ENCODE data around the gene CCDC107. TPM values are rescaled to one million over a fixed set of nuclear protein-coding genes. Genes with fewer than 3 reads are reported as not detected.

CCDC107 gene
- total RNA-seq, 2 donors from 2014 or later, result 12.0 to 21.5 TPM

DNA sequence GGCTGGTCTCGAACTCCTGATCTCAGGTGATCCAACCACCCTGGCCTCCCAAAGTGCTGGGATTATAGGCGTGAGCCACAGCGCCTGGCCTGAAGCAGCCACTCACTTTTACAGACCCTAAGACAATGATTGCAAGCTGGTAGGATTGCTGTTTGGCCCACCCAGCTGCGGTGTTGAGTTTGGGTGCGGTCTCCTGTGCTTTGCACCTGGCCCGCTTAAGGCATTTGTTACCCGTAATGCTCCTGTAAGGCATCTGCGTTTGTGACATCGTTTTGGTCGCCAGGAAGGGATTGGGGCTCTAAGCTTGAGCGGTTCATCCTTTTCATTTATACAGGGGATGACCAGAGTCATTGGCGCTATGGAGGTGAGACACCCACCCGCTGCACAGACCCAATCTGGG is 17.1 kb downstream of the CCDC107 start:
- Mint-ChIP-seq H3K36me3 (no peaks in the 10 kb centered on the region), H3K27ac (no peak overlapping the region), H3K4me1 (ENCODE audit: low read depth in 2 of 2) (peaks cover 11 to 12% of the 10 kb centered on the region in 2 donors), H3K27me3 (peaks cover 8 to 10% of the 10 kb centered on the region in 2 donors), H3K9me3 (no peaks in the 10 kb centered on the region), H3K4me3 (peak overlapping the region; percentile 15)
- DNase-seq (ENCODE audit: low spot score) (no peak), ATAC-seq (no peak)

DNA sequence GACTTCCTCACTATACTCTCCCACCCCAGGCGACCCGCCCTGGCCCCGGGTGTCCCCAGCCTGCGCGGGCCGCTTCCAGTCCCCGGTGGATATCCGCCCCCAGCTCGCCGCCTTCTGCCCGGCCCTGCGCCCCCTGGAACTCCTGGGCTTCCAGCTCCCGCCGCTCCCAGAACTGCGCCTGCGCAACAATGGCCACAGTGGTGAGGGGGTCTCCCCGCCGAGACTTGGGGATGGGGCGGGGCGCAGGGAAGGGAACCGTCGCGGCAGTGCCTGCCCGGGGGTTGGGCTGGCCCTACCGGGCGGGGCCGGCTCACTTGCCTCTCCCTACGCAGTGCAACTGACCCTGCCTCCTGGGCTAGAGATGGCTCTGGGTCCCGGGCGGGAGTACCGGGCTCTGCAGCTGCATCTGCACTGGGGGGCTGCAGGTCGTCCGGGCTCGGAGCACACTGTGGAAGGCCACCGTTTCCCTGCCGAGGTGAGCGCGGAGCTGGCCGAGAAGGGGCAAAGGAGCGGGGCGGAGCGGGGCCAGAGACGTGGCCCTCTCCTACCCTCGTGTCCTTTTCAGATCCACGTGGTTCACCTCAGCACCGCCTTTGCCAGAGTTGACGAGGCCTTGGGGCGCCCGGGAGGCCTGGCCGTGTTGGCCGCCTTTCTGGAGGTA is 17.8 kb downstream of the CCDC107 start:
- DNase-seq (ENCODE audit: low spot score), result peak; percentile 64
- Mint-ChIP-seq H3K27ac (peak overlapping the region in 1 of 2 donors; percentile 50), H3K4me3 (peak overlapping the region; percentile 58), H3K36me3 (no peaks in the 10 kb centered on the region), H3K4me1 (ENCODE audit: low read depth in 2 of 2) (peaks cover 11 to 12% of the 10 kb centered on the region in 2 donors), H3K27me3 (peaks cover 8 to 10% of the 10 kb centered on the region in 2 donors), H3K9me3 (no peaks in the 10 kb centered on the region)
- ATAC-seq, result peak; percentile 57 to 83

DNA sequence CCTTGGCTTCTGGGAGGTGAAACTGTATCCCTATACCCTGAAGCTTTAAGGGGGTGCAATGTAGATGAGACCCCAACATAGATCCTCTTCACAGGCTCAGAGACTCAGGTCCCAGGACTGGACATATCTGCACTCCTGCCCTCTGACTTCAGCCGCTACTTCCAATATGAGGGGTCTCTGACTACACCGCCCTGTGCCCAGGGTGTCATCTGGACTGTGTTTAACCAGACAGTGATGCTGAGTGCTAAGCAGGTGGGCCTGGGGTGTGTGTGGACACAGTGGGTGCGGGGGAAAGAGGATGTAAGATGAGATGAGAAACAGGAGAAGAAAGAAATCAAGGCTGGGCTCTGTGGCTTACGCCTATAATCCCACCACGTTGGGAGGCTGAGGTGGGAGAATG is 21.0 kb downstream of the CCDC107 start:
- H3K4me3 Mint-ChIP-seq, result no peak overlapping the region
- H3K27me3 Mint-ChIP-seq, result peaks cover 7 to 9% of the 10 kb centered on the region in 2 donors
- H3K27ac Mint-ChIP-seq, result no peak overlapping the region
- no peaks in the 10 kb centered on the region for H3K36me3 Mint-ChIP-seq
- peaks cover 14% of the 10 kb centered on the region in 2 donors for H3K4me1 Mint-ChIP-seq (ENCODE audit: low read depth in 2 of 2)
- no peaks in the 10 kb centered on the region for H3K9me3 Mint-ChIP-seq
- ATAC-seq (no peak), DNase-seq (ENCODE audit: low spot score) (no peak)

DNA sequence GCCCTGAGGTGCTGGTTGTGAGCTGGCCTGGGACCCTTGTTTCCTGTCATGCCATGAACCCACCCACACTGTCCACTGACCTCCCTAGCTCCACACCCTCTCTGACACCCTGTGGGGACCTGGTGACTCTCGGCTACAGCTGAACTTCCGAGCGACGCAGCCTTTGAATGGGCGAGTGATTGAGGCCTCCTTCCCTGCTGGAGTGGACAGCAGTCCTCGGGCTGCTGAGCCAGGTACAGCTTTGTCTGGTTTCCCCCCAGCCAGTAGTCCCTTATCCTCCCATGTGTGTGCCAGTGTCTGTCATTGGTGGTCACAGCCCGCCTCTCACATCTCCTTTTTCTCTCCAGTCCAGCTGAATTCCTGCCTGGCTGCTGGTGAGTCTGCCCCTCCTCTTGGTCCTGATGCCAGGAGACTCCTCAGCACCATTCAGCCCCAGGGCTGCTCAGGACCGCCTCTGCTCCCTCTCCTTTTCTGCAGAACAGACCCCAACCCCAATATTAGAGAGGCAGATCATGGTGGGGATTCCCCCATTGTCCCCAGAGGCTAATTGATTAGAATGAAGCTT is 21.8 kb downstream of the CCDC107 start:
- Mint-ChIP-seq H3K36me3 (no peaks in the 10 kb centered on the region), H3K27me3 (peaks cover 0 to 2% of the 10 kb centered on the region in 2 donors), H3K4me1 (ENCODE audit: low read depth in 2 of 2) (peaks cover 7 to 8% of the 10 kb centered on the region in 2 donors), H3K27ac (no peak overlapping the region), H3K9me3 (no peaks in the 10 kb centered on the region), H3K4me3 (no peak overlapping the region)
- DNase-seq (ENCODE audit: low spot score), result no peak
- ATAC-seq, result no peak

DNA sequence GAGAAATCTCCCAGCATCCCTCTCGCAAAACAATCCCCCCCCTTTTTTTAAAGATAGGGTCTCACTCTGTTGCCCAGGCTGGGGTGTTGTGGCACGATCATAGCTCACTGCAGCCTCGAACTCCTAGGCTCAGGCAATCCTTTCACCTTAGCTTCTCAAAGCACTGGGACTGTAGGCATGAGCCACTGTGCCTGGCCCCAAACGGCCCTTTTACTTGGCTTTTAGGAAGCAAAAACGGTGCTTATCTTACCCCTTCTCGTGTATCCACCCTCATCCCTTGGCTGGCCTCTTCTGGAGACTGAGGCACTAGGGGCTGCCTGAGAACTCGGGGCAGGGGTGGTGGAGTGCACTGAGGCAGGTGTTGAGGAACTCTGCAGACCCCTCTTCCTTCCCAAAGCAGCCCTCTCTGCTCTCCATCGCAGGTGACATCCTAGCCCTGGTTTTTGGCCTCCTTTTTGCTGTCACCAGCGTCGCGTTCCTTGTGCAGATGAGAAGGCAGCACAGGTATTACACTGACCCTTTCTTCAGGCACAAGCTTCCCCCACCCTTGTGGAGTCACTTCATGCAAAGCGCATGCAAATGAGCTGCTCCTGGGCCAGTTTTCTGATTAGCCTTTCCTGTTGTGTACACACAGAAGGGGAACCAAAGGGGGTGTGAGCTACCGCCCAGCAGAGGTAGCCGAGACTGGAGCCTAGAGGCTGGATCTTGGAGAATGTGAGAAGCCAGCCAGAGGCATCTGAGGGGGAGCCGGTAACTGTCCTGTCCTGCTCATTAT is 22.4 kb downstream of the CCDC107 start:
- Mint-ChIP-seq H3K27ac (no peak overlapping the region), H3K9me3 (no peaks in the 10 kb centered on the region), H3K27me3 (no peaks in the 10 kb centered on the region), H3K4me1 (ENCODE audit: low read depth in 2 of 2) (peaks cover 7 to 8% of the 10 kb centered on the region in 2 donors), H3K36me3 (no peaks in the 10 kb centered on the region), H3K4me3 (no peak overlapping the region)
- ATAC-seq, result no peak
- no peak for DNase-seq (ENCODE audit: low spot score)

DNA sequence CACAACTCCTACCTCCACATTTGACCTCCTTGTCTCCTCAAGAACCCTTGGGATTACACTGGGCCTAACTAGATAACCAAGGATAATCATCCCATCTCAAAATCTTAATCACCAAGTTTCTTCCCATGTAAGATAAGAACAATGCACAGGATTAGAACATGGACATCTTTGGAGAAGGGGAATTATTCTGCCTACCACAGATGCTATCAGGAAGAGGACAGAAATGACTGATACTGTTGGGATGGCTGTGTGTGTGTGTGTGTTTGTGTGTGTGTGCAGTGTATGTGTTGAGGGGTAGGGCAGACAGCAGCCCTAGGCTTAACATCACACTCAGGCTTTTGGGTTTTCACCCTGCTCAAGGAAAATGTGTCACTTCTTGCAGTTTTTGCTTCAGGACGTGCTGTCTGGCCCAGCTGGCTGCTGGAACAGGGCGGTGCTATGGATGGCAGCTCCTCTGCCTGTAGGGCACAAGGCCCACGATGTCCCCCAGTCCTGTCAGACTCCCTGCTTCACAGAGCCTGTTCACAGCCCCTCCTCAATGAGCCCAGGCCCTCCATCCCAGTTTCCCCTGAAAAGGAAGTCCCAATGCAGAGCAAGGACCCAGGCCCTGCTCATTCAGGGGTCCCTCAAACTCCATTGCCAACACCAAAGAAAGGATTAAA is 23.4 kb downstream of the CCDC107 start:
- Mint-ChIP-seq H3K27ac (no peak overlapping the region), H3K36me3 (no peaks in the 10 kb centered on the region)
- no peak for DNase-seq (ENCODE audit: low spot score)

DNA sequence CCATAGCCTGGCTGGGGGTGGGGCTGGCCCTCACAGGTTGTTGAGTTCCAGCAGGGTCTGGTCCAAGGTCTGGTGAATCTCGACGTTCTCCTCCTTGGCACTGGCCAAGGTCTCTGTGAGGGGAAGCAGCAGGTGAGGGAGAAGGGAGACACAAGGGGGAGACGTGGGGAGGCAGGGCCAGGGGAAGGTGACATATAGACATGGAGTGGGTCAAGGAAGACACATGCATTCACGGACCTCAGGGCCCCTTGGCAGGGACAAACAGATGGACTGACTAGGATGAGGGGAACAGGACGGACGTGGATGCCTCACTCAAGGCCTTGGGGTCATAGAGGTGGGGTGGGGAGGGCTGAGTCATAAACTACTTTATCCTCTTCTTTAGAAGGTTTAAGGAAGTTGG is 24.0 kb downstream of the CCDC107 start:
- no peaks in the 10 kb centered on the region for H3K27me3 Mint-ChIP-seq
- H3K9me3 Mint-ChIP-seq, result no peaks in the 10 kb centered on the region
- no peak overlapping the region for H3K27ac Mint-ChIP-seq
- no peak for ATAC-seq
- peaks cover 2 to 3% of the 10 kb centered on the region in 2 donors for H3K4me1 Mint-ChIP-seq (ENCODE audit: low read depth in 2 of 2)
- no peak for DNase-seq (ENCODE audit: low spot score)
- no peak overlapping the region for H3K4me3 Mint-ChIP-seq
- H3K36me3 Mint-ChIP-seq, result no peaks in the 10 kb centered on the region

More for the DNA sequence above, 23.4 kb downstream of the CCDC107 start:
- peaks cover 3 to 4% of the 10 kb centered on the region in 2 donors for H3K4me1 Mint-ChIP-seq (ENCODE audit: low read depth in 2 of 2)
- H3K27me3 Mint-ChIP-seq, result no peaks in the 10 kb centered on the region
- no peaks in the 10 kb centered on the region for H3K9me3 Mint-ChIP-seq
- H3K4me3 Mint-ChIP-seq, result no peak overlapping the region
- ATAC-seq, result no peak

DNA sequence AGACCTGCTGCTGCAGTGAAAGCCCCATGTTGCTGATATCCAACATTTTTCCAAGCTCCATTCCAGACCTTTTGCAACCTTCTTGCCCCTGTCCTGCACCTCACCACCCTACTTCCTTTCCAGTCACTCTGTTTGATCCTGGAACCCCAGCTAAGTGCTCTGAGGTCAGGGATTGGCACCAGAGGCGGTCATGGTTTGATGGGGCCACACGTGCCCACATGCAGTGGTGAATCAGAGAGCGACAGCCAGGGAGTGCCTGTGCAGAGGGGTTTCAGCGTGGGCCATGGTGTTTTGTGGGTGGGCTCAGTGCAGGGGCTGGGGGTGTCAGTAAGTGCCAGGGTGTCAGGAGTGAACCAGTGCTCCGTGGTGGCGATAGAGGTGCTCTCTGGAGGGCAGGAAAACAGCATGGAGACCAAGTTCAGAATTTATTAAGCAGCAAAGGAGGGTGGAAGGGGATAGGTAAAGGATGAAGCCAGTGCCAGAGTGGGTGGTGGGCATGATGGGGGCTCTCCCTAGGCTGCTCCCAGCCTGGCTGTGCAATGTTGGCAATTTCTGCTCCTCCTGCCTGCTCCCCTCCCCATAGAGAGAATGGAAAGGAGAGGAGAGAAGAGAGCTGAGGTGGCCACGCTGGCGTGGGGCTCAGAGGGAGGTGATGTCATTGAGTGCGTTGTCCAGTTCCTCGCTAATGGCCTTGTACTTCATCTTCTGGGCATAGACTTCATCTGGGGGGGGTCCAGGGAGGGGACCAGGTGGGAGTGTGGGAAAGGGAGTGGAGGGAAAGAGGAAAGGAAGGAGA is 24.6 kb downstream of the CCDC107 start:
- H3K4me1 Mint-ChIP-seq (ENCODE audit: low read depth in 2 of 2), result peaks cover 3 to 5% of the 10 kb centered on the region in 2 donors
- no peak overlapping the region for H3K4me3 Mint-ChIP-seq
- no peak for ATAC-seq
- DNase-seq (ENCODE audit: low spot score), result no peak
- H3K27ac Mint-ChIP-seq, result no peak overlapping the region
- H3K27me3 Mint-ChIP-seq, result no peaks in the 10 kb centered on the region
- no peaks in the 10 kb centered on the region for H3K36me3 Mint-ChIP-seq
- H3K9me3 Mint-ChIP-seq, result no peaks in the 10 kb centered on the region

DNA sequence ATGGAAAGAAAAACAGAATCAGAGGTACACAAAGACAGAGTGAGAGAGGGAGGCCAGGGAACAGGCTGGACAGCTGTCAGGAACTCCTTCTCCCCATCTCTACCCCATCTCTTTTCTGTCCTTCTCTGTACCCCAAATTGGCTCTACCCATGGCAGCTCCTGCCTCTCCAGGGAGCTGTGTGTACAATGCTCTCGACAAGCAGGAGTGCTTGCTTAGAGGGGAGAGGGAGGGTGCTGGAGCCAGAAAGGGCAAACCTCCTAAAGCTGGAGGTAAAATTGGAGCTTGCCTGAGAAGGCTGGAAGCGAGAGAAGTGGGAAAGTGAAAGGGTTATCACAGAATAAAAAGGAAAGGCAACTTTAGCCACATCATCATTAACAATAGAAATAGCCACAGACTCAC is 25.2 kb downstream of the CCDC107 start:
- ATAC-seq, result no peak
- H3K27me3 Mint-ChIP-seq, result no peaks in the 10 kb centered on the region
- DNase-seq (ENCODE audit: low spot score), result no peak
- no peaks in the 10 kb centered on the region for H3K36me3 Mint-ChIP-seq
- no peak overlapping the region for H3K4me3 Mint-ChIP-seq
- H3K9me3 Mint-ChIP-seq, result no peaks in the 10 kb centered on the region
- no peak overlapping the region for H3K27ac Mint-ChIP-seq
- peaks cover 3 to 5% of the 10 kb centered on the region in 2 donors for H3K4me1 Mint-ChIP-seq (ENCODE audit: low read depth in 2 of 2)

DNA sequence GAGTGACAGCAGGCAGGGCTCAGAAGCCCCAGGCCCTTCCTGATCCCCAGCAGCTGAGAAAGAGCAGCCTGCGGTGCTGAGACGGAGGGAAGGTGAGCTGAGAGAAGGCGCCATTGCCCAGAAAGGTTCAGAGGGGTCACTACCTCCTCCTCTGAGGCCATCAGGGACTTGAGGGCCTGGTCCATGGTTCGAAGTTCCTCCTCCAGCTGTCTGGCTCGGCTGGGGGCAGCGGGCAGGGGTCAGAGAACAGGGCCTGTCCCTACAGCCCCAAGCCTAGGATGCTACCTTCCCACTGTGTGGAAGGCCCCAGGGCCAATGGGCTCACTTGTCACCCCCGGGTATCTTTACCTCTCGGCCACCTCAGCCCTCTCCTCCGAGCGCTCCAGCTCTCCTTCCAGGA is 26.8 kb downstream of the CCDC107 start:
- Mint-ChIP-seq H3K4me1 (ENCODE audit: low read depth in 2 of 2) (peaks cover 3 to 11% of the 10 kb centered on the region in 2 donors), H3K9me3 (no peaks in the 10 kb centered on the region), H3K27me3 (no peaks in the 10 kb centered on the region), H3K36me3 (no peaks in the 10 kb centered on the region), H3K27ac (no peak overlapping the region), H3K4me3 (no peak overlapping the region)
- DNase-seq (ENCODE audit: low spot score) (no peak), ATAC-seq (no peak)

DNA sequence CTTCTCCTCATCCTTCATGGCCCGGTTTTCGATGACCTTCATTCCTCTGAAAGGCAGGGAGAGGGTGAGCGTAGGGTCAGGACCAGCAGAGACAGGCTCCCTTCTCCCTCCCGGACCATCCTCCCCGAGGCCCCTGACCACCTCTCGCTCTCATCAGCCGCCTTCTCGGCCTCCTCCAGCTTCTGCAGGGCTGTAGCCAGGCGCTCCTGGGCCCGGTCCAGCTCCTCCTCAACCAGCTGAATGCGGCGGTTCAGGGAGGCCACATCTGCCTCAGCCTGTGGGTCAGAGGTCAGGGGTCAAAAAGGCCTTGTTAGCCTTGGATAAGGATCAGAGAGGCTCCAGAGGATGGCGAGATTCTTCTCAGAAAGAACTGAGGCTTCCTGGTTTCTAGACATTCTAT is 27.4 kb downstream of the CCDC107 start:
- Mint-ChIP-seq H3K27me3 (no peaks in the 10 kb centered on the region), H3K4me1 (ENCODE audit: low read depth in 2 of 2) (peaks cover 3 to 11% of the 10 kb centered on the region in 2 donors), H3K4me3 (no peak overlapping the region), H3K9me3 (no peaks in the 10 kb centered on the region), H3K27ac (no peak overlapping the region), H3K36me3 (no peaks in the 10 kb centered on the region)
- DNase-seq (ENCODE audit: low spot score), result no peak
- ATAC-seq, result no peak

DNA sequence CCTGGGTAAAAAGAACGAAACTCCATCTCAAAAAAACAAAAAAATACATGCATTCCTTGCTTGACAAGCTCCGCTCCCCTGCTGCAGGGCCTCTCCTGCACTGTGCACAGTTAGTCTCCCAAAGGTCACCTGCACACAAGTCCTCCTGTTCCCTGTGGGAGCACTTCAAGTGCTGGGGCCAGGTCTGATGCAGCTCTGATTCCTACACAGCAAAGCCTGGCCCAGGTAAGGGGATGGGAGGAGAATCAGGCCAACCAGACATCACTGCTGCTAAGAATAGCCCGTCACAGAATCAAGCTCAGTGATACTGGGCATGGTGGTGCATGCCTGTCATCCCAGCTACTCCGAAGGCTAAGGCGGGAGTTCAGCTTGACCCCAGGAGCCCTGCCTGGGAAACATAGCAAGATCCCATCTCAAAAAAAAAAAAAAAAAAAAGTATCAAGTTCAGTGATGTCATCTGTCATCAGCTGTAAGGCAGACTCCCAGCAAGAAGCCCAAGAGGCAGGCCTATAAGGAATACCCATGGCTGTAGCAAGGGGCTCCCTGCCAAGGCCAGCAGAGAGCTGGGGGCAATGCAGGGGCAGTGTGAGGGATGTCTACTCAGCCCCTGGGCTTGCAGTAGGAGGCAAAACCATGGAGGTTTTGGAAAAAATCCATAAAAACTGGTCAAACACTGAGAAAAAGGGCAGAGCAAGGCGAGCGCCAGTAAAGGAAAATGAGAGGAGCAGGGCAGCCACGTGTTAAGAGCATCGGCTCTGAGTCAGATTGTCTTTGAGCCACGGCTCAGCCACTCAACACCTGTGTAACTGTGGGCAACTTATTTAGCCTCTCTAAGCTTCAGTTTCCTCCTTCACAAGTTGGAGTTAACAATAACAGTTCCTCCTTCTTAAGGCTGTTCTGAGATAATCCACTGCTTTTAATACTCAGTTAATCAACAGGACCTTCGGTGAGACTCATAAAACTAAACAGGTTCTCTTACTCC is 28.4 kb downstream of the CCDC107 start:
- H3K4me3 Mint-ChIP-seq, result no peak overlapping the region
- no peak for ATAC-seq

More for the DNA sequence above, 28.4 kb downstream of the CCDC107 start:
- peaks cover 4 to 11% of the 10 kb centered on the region in 2 donors for H3K4me1 Mint-ChIP-seq (ENCODE audit: low read depth in 2 of 2)
- no peak for DNase-seq (ENCODE audit: low spot score)
- H3K9me3 Mint-ChIP-seq, result no peaks in the 10 kb centered on the region
- no peaks in the 10 kb centered on the region for H3K27me3 Mint-ChIP-seq
- H3K27ac Mint-ChIP-seq, result no peak overlapping the region
- no peaks in the 10 kb centered on the region for H3K36me3 Mint-ChIP-seq
